ENCODE results near the gene XPO4.

- no peak for TF ChIP-seq CTCF (IDR thresholded peaks at IDR 0.05)
- TF ChIP-seq POLR2A (IDR thresholded peaks at IDR 0.05): no peak
Measured at GRCh38 chr13:20803180-20803965, 99.2 kb downstream of the XPO4 start.
